Suppressor macrophage treated with lipopolysaccharide for 4 hours (primary cell): ENCODE results near the gene CEP290.
"Not testable (repeated sequence)": the region's sequence is repeated elsewhere in the genome, so short reads cannot be mapped to it uniquely, and the experiment has no call there.

ENCODE experiments used
- DNase-seq: peaks from one replicate; pipeline ENCODE4 v3.0.0-alpha.2; 2020

CEP290 gene

DNA sequence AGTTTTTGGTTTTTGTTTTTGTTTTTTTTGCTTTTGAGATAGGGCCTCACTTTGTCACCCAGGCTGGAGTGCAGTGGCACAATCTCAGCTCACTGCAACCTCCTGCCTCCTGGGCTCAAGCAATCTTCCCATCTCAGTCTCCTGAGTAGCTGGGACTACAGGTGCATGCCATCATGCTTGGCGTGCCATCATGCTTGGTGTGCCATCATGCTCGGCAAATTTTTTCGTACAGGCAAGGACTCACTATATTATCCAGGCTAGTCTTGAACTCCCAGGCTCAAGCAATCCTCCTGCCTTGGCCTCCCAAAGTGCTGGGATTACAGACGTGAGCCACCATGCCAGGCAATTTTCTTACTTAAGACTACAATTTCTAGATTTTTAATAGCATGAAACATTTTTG is 2.2 kb downstream of the CEP290 start:
- not testable (repeated sequence) for DNase-seq

GRCh38 chr12:88133181-88133580 is 8.7 kb downstream of the CEP290 start:
- not testable (repeated sequence) for DNase-seq

DNA sequence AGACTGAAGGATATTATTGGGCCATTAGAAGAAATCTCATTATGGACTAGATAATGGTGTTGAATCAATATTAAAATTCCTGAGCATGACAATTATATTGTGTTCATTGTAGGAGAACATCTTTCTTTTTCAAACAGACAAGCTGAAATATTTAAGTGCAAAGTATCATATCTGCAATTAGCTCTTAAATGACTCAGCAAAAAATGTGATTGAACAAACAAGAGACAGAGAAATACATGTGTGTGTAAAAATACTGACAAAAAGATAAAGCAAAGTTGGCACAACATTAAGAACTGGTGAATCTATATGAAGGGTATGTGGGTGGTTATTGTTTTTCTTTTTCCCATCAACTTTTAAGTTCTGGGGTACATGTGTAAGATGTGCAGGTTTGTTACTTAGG is 9.5 kb downstream of the CEP290 start:
- DNase-seq, result no peak

DNA sequence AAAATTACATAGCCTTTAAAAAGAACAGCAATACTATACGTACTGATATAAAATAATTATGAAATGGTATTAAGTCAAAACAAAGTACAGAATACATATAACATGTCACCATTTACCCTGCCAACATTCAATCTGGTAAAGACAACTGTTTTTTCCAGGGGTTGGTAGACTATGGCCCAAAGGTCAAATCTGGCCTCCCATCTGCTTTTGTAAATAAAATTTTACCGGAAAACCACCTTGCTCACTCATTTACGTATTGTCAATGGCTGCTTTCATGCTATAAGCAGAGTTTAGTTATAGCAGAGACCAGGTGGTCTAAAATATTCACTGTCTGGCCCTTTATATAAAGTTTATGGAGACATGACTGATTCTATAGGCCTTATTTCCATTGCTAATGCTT is 14.0 kb downstream of the CEP290 start:
- DNase-seq, result no peak

DNA sequence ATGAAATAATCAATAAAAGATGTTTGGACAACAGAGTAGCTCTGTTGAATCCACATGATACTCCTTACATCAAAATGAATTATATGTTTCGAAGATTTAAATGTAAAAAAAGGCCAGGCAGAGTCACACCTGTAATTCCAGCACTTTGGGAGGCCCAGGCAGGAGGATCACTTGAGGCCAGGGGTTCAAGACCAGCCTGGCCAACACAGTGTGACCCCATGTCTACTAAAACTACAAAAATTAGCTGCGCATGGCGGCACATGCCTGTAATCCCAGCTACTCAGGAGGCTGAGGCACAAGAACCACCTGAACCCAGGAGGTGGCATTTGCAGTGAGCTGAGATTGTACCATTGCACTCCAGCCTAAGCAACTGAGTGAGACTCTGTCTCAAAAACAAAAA is 14.8 kb downstream of the CEP290 start:
- DNase-seq, result no peak

- DNase-seq, result no peak
Measured at GRCh38 chr12:88122666-88123065, 19.2 kb downstream of the CEP290 start.

DNA sequence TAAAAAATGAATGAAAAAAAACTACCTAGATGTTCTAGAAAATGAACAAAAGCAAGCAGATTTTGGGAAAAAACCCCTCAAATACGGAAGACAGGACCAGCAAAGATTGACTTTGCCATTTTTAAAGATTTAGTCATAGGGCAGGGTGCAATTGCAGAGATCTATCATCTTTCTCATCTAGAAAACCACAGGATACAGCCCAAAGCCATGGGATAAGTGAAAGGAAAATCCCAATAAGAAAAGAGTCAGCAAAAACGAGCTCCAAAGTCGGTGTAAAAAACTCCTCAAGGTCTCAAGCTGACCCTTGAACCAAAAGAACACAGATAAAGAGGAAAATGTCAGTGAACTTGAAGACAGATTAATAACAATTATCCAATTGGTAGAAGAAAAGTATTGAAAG is 28.0 kb downstream of the CEP290 start:
- DNase-seq, result no peak

DNA sequence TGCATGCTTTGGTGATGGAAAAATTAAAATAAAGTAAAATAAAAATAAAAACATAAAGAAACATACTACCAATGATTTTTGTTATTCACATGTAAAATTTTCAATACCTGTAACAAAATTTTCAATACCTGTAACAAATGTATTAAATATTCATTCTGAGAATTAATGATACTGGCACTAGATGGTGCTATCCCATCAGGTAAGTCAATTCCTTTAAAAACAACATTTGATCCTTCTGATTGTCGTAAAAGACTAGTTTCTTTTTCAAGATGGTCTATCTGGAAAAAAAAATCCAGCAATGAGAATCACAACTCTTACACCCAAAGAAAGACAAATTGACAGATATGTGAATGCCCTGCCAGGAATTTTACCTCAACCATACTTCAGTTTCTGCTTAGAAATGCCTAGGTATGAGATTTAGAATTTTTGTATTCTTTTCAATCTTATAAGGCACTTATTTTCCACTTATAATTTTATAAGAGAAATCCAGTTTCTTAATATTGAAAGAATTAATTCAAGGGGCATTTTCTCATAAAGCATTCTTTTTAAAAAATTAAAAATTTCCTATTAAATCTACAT is 30.7 kb downstream of the CEP290 start:
- peak; percentile 13 for DNase-seq

DNA sequence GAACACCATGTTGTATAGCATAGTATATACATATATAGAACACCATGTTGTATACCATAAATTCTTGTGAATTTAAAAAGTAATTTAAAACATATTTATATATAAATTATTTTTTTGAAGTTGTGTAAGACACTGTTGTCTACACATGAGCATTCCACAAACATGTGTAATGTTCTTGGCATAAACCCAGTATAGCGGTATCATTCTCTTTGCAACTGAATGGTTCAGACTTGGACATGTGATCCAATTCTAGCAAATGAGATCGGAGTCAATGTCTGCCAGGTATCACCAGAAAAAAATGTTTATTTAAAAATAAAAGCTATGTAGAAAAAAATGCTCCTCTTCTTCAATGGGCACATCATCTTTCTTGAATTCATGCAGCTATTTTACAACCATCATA is 33.9 kb downstream of the CEP290 start:
- no peak for DNase-seq

GRCh38 chr12:88093573-88093972 is 48.3 kb downstream of the CEP290 start:
- no peak for DNase-seq

DNA sequence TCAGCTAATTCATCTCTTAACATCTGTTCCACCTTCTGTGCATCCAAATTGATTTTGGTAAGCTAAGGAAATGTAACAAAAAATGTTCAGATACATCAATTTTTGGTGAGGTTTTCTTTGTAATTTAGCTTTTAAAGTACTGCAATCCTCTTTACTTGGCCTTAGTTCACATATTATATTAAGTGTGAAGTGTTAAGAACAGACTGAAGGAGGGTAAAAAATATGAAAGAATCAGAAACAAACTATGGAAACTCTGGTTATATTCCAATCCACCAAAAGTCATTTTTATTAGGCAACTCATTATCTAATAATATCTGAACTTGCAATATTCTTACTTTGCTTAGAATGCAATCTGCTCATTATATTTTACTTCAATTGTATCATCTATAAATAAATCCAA is 49.1 kb downstream of the CEP290 start:
- no peak for DNase-seq

DNA sequence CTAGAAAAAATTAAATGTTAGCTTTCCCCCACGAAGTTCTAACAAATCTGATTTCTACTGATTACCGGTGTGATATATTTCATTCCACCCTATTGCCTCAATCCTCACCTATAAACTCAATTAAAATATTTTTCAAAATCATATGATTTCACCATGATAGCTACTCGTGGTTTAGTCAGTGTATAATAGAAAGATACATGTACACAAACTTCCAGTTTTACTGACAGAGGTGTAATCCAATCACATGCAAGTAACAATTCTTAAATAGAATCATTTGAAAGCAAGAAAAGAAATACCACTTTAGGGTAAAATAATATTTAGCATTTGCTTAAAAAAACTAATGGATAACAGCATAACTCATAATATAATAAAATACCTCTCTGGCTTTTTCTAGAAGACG is 57.7 kb downstream of the CEP290 start:
- DNase-seq, result no peak

DNA sequence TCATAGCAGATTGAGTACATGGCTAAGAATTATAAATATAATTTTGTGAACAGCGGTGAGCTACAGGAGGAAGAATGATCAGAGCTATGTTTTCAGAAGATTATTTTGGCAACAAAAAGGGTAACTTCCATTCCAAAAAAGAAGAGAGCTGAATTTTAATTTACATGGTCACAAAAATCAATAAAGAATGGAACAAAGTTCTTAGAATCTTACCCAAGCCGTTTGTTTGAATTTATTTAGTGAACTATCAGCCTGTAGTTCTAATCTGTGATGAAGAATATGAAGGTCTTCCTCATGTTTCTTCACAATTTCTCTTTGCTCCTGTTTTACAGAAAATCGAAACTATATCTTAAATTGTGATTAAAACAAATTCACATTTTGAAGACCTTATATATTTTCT is 58.3 kb downstream of the CEP290 start:
- DNase-seq, result no peak

GRCh38 chr12:88081247-88081646 is 60.6 kb downstream of the CEP290 start:
- DNase-seq, result no peak

DNA sequence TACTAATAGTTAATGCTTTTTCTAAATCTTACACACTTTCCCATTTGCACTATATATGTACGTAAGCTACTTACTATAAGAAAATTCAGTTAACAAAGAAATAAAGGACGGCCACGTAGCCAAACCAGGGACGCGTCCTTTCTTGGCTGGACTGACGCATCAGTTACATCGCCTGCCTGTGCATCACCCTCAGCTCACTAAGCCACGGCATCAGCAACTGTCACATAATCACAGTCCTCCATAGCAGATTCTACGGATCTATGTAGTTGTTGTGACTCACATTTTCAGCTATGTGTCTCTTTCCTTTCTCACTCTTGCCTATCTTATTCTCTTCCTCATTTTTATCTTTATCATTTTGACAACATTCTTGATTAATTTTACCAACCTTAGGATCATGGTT is 74.6 kb downstream of the CEP290 start:
- DNase-seq, result no peak

DNA sequence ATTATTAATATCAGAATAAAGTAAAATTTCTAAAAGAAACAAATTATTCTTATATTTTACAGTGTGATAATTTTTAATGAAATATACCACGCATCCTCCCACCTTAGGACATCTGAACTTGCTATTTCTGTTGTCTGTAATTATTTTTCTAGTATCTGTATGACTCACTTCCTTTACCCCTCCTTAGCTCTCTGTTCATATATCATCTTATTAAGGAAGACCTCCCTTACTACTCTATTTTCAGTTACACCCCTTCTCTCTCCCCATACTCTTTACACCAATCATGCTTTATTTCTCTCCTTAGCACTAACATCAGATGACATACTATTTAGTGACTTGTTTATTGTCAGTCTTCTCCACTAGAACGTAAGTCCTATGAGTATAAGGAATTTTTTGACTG is 78.5 kb downstream of the CEP290 start:
- no peak for DNase-seq

DNA sequence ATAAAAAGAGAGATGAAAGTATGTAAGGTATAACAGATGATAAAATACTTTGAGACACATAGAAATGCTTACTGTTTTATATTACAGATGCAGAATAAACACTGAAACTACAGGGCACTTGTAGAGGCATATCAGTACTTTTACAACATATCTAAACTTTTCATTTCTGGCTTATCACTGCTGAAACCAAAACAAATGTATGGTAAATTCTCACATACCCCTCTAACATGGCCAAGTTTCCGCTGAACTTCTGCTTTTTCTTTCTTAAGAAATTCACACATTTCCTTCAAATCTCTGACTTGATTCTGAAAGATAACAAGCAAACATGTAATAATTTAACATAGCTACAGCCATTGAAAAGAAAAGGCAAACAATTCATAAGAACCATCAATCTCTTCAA is 79.4 kb downstream of the CEP290 start:
- no peak for DNase-seq

DNA sequence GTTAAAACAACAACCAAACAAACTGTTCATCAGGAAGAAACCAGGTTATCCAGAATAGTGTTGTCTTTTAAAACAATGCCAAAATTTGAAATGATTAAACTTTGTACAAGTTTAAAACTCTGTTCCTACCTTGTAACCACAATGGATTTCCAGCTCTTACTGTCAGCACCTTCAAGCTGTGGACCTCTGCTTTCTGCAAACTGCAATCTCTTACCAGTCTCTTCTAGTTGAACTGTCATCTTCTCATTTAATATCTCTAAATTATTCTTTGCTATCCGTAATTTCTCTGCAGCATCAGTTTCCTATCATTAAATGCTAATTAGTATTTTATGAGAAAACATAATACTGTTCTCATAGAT is 83.2 kb downstream of the CEP290 start:
- no peak for DNase-seq

GRCh38 chr12:88057994-88058718 is 83.7 kb downstream of the CEP290 start:
- no peak for DNase-seq

DNA sequence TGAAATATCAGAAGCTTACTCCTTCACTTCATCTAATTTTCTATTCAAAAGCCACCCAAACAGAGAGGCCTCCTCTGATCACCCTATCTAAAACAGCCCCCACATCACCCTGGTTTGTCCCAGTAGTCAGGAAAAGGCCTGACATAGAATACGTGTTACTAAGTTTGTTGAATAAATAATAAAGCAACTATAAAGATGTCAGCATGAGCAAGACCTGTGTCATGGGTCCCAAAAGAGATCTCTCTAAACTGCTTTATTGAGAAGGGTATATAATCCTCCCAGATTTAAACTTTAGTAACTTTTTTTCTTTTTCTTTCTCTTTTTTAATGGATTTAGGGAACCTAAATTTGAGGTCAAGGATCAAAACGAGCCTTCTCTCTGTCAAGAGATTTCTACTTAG is 85.3 kb downstream of the CEP290 start:
- DNase-seq, result no peak

- peak; percentile 7 for DNase-seq
Measured at GRCh38 chr12:88052686-88053085, 89.2 kb downstream of the CEP290 start.

GRCh38 chr12:88044035-88044434 is 97.9 kb downstream of the CEP290 start:
- DNase-seq, result no peak

DNA sequence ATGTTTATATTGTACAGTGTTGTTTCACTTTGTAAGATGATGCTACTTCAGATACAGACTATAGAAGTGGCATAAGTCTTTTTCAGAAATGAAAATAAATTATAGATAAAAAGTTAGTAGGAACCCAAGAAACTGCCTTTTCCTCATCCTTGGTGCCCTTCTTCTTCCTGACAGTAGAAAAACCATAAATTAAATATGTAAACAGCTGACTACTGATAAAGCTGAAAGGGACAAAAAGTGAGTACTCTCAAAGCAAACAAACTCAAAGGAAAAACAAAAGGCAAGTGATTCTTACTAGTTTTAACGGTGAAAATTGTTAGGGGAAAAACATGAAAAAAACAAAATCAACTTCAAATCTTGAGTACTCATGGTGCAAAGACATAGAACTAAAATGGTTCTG is 104.1 kb downstream of the CEP290 start:
- no peak for DNase-seq

DNA sequence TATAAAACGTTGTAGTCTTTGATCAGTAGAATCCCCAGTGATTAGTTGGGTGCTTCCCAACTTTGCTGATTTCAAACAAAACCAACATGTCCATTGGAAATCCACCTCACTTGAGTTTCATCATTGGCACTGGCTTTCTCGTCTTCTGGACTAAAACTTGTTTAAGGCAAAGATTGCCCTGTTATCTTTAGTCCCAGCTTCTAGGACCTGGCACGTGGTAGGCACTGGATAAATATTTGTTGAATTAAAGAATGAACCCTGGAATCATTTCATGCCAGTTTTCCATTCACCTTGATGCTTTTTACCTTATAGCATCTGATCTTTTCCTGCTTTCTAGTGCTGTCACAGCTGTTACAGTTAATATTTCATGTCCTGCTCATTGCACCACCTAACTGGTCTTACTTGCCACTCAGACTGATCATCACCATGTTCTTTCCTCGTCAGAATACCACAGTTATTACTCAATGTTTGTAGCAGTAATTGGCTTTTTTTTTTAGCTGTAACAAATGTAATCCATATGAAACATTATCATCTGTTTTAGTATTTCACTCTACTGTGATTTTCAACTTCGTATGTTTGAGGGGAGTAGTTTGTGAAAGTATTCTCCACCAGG is 105.4 kb downstream of the CEP290 start:
- peak; percentile 11 for DNase-seq

- no peak for DNase-seq
Measured at GRCh38 chr12:88035907-88036289, 106.0 kb downstream of the CEP290 start.
